ENCODE results near the gene RFTN2.
"Not testable (repeated sequence)": the region's sequence is repeated elsewhere in the genome, so short reads cannot be mapped to it uniquely, and the experiment has no call there.

DNA sequence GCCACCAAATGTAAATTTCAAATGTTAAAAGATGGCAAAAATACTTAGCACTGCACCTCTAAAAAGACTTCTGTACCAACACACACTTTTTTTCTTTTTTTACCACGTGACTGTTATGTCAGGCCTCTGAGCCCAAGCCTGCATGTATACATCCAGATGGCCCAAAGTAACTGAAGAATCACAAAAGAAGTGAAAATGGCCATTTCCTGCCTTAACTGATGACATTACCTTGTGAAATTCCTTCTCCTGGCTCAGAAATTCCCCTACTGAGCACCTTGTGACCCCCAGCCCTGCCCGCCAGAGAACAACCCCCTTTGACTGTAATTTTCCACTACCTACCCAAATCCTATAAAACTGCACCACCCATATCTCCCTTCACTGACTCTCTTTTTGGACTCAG is 97.1 kb downstream of the RFTN2 start:
- TF ChIP-seq, protein P1, sequence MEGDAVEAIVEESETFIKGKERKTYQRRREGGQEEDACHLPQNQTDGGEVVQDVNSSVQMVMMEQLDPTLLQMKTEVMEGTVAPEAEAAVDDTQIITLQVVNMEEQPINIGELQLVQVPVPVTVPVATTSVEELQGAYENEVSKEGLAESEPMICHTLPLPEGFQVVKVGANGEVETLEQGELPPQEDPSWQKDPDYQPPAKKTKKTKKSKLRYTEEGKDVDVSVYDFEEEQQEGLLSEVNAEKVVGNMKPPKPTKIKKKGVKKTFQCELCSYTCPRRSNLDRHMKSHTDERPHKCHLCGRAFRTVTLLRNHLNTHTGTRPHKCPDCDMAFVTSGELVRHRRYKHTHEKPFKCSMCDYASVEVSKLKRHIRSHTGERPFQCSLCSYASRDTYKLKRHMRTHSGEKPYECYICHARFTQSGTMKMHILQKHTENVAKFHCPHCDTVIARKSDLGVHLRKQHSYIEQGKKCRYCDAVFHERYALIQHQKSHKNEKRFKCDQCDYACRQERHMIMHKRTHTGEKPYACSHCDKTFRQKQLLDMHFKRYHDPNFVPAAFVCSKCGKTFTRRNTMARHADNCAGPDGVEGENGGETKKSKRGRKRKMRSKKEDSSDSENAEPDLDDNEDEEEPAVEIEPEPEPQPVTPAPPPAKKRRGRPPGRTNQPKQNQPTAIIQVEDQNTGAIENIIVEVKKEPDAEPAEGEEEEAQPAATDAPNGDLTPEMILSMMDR (conservative IDR thresholded peaks at IDR 0.05; ENCODE audit: low read depth, low read length) = not testable (repeated sequence)
- TF ChIP-seq EZH2 (IDR thresholded peaks at IDR 0.05; ENCODE audit: borderline replicate concordance, low read depth, low read length, poor library complexity, severe bottlenecking) = not testable (repeated sequence)
